Stimulated activated CD8-positive, alpha-beta memory T cell treated with anti-CD3 and anti-CD28 coated beads, Interleukin-7, amount 100 ng/mL, for 1 hour (primary cell): Measurements from ENCODE around the gene HELZ2.
A peak's percentile ranks its signal among the peaks of the same experiment; 100 is the strongest.
"Not testable (repeated sequence)": the region's sequence is repeated elsewhere in the genome, so short reads cannot be mapped to it uniquely, and the experiment has no call there.

Experiments
- DNase-seq, 2 donors: peaks; one replicate each; pipeline ENCODE4 v3.0.0-alpha.2; 2020; ENCODE audit warnings: low read depth in 2 of 2

Gene HELZ2

GRCh38 chr20:63580796-63581461 lies 6.9 kb upstream of the HELZ2 start:
- peak; percentile 33 to 59 for DNase-seq

GRCh38 chr20:63579017-63579694 lies 5.1 kb upstream of the HELZ2 start:
- no peak for DNase-seq

GRCh38 chr20:63578224-63579016 lies 4.4 kb upstream of the HELZ2 start:
- DNase-seq, result no peak

GRCh38 chr20:63577317-63577894 lies 3.4 kb upstream of the HELZ2 start:
- DNase-seq, result no peak

DNA sequence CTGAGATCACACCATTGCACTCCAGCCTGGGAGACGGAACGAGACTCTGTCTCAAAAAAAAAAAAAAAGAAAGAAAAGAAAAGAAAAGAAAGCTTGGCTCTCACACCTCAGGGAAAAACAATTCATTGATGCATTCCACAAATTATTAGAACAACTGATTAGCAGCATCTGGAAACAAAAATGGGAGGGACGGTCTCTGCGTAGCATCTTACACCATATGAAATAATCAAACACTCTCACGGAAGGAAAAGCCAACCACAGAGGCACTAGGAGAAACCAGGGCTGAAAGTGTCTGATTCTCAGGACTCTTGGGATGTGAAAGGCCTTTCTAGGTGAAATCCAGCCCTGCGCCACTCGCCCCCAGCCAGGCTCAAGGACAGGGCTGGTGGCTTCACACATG lies 2.3 kb upstream of the HELZ2 start:
- no peak for DNase-seq

DNA sequence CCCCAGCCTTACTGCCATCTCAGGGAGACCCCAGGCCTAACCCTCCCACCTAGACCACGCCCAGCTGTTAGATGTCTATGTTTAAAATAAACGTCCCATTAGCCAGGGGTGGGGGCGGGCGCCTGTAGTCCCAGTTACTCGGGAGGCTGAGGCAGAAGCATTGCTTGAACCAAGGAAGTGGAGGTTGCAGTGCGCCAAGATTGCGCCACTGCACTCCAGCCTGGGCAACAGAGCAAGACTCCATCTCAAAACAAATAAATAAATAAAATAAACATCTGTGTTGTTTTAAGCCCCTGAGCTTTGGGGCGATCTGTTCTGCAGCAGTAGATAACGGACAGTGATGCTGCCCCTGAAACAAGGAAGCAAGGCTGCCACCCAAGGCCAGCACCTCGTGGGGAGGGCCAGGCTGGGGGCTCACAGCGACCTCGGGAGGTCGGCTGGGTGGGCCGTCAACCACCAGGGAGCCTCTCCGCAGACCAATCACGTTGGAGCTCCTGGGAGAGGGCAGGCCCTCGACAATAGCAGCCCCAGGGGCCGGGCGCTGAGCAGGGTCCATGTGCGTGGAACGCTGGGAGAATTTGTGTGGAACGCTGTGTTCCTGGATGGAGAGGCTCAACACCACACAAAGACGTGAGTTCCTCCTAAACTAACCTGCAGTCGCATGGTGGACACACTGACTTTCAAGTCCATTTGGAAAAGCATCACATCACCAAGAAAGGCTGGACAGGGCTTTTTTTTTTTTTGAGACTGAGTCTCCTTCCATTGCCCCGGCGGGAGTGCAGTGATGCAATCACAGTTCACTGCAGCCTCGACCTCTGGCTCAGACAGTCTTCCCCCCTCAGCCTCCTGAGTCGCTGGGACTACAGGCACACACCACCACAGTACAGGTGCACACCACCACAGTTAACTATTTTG lies 1.0 kb upstream of the HELZ2 start:
- no peak for DNase-seq

DNA sequence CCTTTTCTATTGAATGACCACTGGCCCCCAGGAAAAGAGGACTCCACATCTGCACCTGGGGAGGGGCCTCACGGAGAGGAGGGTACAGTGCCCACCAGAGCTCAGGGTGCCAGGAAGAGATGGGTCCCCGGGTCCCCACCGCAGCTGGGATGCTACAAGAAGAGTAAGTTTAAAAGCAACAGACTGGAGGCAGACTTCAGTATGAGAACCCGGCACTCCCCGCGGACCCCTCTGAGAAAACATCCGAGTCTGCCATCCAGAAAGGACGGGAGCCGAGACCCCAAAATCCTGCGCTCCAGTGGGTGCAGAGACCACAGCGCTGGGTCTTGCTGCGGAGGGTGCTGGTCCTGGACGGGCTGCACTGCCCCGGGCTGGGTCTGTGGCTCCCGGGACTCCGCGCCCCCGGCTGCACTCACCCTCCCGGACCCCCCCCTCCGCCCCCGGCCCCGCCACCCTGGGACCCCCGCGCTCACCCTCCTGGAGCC lies 350 bp downstream of the HELZ2 start:
- DNase-seq, result no peak

- DNase-seq, result no peak
Measured at GRCh38 chr20:63572788-63573646, 1.0 kb downstream of the HELZ2 start.

GRCh38 chr20:63572071-63572787 lies 1.8 kb downstream of the HELZ2 start:
- DNase-seq, result no peak

GRCh38 chr20:63571087-63571478 lies 3.0 kb downstream of the HELZ2 start:
- DNase-seq, result not testable (repeated sequence)

DNA sequence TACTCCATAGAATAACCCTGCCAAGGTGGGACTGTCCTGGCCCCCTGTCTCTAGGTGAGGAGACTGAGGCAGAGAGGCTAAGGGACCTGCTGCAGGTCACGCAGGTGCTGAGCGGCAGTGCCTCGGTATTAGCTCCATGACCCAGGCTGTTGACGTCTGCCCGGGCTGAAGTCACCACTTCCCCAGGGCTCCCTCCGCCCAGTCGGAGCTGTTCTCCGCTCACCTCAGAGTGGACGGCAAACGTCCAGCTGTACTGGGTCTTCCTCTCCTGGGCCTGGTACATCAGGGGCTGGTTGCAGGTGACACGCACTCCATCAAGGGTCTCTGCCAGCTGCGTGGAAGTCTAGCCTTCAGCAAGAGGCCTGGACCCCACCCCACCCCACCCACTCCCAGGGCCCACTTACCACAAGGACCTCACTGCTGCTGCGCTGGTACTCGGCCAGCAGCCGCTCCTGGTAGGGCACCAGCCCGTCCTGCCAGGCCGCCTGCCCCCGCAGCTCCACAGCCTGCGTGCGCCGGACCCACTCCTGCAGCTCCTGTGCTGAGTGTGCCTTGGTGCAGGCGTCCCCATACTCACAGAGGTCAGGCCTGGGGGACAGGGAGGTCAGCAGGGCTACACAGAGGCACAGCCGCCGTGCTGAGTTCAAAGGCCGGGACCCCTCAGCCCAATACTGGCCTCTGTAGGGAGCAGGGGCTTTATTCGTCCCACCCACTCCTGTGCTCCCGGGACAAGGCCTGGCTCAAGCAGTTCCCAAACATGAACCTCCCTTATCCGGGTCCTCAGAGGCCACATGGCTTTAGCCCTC lies 3.6 kb downstream of the HELZ2 start:
- no peak for DNase-seq

- DNase-seq, result no peak
Measured at GRCh38 chr20:63568986-63569949, 4.8 kb downstream of the HELZ2 start.

- DNase-seq, result no peak
Measured at GRCh38 chr20:63568170-63568981, 5.7 kb downstream of the HELZ2 start.

DNA sequence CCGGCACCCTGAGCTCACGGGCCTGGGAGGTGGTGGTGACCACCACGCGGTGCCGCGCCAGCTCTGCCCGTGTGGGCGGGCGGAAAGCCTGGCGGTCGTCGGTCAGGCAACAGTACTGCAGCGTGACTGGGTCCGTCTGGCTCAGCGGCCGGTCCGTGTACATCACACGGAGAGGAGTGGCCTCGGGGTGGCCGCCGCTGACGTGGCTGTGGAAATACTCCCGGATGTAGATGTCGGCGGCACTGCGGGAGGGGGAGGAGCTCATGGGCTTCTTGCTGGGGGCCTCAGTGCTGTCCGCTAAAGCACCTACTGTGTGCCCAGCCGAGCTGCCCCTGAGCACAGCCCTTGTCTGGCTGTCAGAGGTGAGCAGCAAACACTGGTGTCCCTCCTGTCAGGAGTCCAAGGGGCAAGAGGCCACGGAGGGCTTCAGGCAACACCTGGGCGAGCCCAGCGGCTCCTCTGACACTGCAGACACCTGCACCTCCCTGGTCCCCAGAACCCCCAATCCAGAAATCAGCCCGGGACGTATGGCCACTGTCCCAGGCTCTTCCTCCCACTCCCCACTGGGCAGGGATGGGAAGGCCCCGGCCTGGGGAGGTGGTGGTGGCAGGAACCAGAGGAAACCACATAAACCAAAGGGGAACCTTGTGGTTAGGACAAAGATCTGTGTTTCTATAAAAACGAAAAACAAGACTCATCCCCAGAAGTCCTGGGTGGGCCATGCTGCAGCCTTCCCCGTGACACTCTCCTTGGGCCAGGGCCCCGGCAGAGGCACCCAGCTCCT lies 6.5 kb downstream of the HELZ2 start:
- DNase-seq, result peak in 1 of 2 donors; percentile 36

GRCh38 chr20:63567136-63567385 lies 7.0 kb downstream of the HELZ2 start:
- no peak for DNase-seq
